GM18909 (cell line): ENCODE measurements around the gene CRLF3.
A peak's percentile ranks its signal among the peaks of the same experiment; 100 is the strongest.
"Not testable (repeated sequence)": the region's sequence is repeated elsewhere in the genome, so short reads cannot be mapped to it uniquely, and the experiment has no call there.

Source experiments
- ATAC-seq: cut with Tn5 transposase; IDR thresholded peaks from one replicate; pipeline ENCODE4 v1.9.1; 2021; ENCODE audit warnings: mild to moderate bottlenecking; ENCODE audit not compliant: unreplicated experiment, poor library complexity

The CRLF3 gene

GRCh38 chr17:30816165-30816564 lies 8.3 kb downstream of the CRLF3 start:
- no peak for ATAC-seq

- not testable (repeated sequence) for ATAC-seq
Measured at GRCh38 chr17:30814860-30815259, 9.6 kb downstream of the CRLF3 start.

- not testable (repeated sequence) for ATAC-seq
Measured at GRCh38 chr17:30814236-30814635, 10.3 kb downstream of the CRLF3 start.

GRCh38 chr17:30812218-30813177 lies 12.0 kb downstream of the CRLF3 start:
- ATAC-seq: no peak

GRCh38 chr17:30809867-30810266 lies 14.6 kb downstream of the CRLF3 start:
- no peak for ATAC-seq

- ATAC-seq: peak; percentile 89
Measured at GRCh38 chr17:30808785-30809286, 15.7 kb downstream of the CRLF3 start.

- ATAC-seq: no peak
Measured at GRCh38 chr17:30807896-30808295, 16.6 kb downstream of the CRLF3 start.

GRCh38 chr17:30805944-30806456 lies 18.5 kb downstream of the CRLF3 start:
- no peak for ATAC-seq

- ATAC-seq: no peak
Measured at GRCh38 chr17:30801671-30802070, 22.8 kb downstream of the CRLF3 start.

- ATAC-seq: no peak
Measured at GRCh38 chr17:30796016-30796415, 28.5 kb downstream of the CRLF3 start.

GRCh38 chr17:30794372-30794771 lies 30.1 kb downstream of the CRLF3 start:
- no peak for ATAC-seq

- ATAC-seq: no peak
Measured at GRCh38 chr17:30793282-30793977, 31.1 kb downstream of the CRLF3 start.

- ATAC-seq: no peak
Measured at GRCh38 chr17:30790279-30790678, 34.2 kb downstream of the CRLF3 start.

- ATAC-seq: no peak
Measured at GRCh38 chr17:30788918-30789317, 35.6 kb downstream of the CRLF3 start.

GRCh38 chr17:30782206-30782605 lies 42.3 kb downstream of the CRLF3 start:
- ATAC-seq: no peak

- no peak for ATAC-seq
Measured at GRCh38 chr17:30780343-30780742, 44.1 kb downstream of the CRLF3 start.

- ATAC-seq: not testable (repeated sequence)
Measured at GRCh38 chr17:30768771-30769170, 55.7 kb downstream of the CRLF3 start.

GRCh38 chr17:30767641-30768404 lies 56.7 kb downstream of the CRLF3 start:
- ATAC-seq: not testable (repeated sequence)

GRCh38 chr17:30761060-30761459 lies 63.4 kb downstream of the CRLF3 start:
- no peak for ATAC-seq

GRCh38 chr17:30753291-30753690 lies 71.2 kb downstream of the CRLF3 start:
- not testable (repeated sequence) for ATAC-seq
